Endometrium (tissue), 2 donors: Measurements from ENCODE around the gene ACSM6.
"Not testable (repeated sequence)": the region's sequence is repeated elsewhere in the genome, so short reads cannot be mapped to it uniquely, and the experiment has no call there.

Experiments
- FAIRE-seq: peaks from 2 replicates; lab custom pipeline; 2012; peaks lifted over from hg19 to GRCh38; lab: Jason Lieb, UNC
- donor health status: control.
- donor health status: control.

ACSM6 gene

DNA sequence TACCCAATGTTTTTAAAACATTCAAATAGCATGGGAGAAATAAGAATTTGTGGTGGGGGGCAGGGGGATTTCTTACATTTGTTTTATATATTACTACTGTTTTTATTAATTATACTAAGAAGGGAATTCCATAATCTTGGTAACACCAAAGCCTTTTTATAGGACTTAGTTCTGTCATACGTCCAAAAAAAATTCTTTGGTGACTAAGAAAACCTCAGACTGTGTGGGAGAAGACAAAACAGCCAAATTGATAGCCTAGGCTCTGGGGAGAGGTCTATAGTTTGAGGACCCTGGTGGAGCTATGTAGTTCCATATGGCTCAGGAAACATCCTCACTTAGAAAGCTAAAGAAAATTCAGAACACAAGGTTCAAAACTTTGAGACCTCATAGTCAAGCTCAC is 23.4 kb downstream of the ACSM6 start:
- FAIRE-seq, result no peak

- FAIRE-seq, result no peak
These were observed 26.5 kb downstream of the ACSM6 start for GRCh38 chr10:95220539-95220938.

DNA sequence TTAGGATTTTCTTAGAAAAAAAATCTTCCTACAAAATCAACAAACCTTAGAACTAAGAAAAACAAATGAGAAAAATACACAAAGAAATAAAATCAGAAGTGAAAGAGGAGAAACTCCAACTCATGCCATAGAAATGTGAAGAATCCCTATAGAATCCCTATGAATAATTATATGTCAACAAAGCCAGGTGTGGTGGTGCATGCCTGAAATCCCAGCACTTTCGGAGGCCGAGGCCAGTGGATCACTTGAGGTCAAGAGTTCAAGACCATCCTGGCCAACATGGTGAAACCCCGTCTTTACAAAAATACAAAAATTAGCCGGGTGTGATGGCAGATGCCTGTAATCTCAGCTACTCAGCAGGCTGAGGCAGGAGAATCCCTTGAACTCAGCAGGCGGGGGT is 27.1 kb downstream of the ACSM6 start:
- FAIRE-seq, result no peak

- FAIRE-seq, result no peak
These were observed 31.1 kb downstream of the ACSM6 start for GRCh38 chr10:95225136-95225535.

DNA sequence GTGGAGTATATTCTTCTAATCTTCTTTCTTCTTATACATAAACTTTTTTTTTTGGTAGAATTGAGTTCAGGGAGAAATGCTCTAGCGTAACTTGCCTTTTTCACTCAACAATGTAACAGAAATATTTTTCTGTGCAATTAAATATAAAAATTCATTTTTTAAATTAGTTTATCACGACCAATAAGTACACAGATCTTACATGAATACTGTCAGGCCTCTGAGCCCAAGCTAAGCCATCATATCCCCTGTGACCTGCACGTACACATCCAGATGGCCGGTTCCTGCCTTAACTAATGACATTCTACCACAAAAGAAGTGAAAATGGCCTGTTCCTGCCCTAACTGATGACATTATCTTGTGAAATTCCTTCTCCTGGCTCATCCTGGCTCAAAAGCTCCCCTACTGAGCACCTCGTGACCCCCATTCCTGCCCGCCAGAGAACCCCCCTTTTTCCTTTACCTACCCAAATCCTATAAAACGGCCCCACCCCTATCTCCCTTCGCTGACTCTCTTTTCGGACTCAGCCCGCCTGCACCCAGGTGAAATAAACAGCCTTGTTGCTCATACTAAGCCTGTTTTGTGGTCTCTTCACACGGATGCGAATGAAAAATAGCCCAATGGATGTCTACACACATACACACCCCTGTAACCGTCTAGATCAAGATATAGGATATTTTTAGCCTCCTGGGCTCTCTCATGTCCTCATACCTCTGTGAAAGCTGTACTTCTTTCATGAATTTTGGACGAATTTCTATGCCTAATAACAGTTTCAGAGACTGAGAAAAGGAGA is 35.1 kb downstream of the ACSM6 start:
- not testable (repeated sequence) for FAIRE-seq

GRCh38 chr10:95229724-95230627 is 35.9 kb downstream of the ACSM6 start:
- FAIRE-seq, result no peak

DNA sequence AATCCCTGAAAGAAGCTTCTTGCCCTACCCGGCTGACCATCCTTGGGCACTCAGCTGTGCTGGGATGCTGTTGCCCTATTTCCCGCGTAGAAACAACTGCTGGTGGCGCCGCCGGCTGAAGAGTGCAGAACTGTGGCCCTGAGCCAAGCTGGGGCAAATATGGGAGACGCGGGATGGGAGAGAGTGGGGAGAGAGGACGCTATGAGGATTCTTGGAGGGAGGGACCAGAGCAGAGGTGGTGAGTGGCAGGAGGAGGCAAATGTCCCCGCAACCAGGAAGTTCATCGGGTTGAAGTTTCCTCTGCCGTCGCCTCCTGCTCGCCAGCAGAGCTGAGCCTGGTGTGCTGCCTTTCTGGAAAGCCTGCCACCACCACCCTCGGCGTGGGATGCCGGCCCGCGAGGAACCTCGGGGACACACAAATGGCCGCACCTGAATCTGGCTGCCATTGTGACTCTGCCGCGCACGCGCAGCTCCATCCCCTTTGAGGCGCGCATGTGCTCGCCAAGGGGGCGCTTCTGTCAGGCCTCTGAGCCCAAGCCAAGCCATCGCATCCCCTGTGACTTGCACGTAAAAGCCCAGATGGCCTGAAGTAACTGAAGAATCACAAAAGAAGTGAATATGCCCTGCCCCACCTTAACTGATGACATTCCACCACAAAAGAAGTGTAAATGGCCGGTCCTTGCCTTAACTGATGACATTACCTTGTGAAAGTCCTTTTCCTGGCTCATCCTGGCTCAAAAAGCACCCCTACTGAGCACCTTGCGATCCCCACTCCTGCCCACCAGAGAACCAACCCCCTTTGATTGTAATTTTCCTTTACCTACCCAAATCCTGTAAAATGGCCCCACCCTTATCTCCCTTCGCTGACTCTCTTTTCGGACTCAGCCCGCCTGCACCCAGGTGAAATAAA is 36.9 kb downstream of the ACSM6 start:
- FAIRE-seq, result not testable (repeated sequence)

DNA sequence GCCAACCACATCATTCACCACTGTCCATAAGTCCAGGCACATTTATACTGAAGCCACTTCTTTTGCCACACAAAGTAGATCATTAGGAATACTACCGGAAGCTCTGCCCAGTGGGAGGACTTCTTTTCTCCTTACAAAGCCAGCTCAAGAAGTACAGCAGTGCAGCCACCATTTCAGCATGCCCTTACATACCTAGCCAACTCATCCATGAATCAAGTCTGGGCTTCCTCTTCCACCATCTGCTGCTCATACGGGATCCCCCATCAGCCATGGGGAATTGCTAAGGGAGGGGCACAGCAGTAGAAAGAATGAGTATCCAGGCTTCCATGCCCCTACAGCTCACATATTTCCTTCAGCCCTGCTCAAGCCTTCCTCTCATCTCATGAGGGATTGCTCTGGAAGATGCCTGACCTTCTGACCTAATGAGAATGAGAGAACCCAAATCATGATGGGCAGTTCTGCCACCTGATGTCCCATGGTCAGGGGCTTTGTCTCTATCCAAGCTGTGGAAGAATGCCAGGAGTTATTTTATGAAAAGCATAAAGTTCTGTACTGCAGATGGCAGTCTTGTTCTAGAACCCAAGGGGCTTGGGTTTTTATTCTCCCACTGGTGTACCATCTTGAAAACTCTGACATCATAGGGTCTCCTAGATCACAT is 39.5 kb downstream of the ACSM6 start:
- no peak for FAIRE-seq

- FAIRE-seq, result no peak
These were observed 40.9 kb downstream of the ACSM6 start for GRCh38 chr10:95234951-95235350.

GRCh38 chr10:95235676-95236067 is 41.6 kb downstream of the ACSM6 start:
- FAIRE-seq, result no peak

DNA sequence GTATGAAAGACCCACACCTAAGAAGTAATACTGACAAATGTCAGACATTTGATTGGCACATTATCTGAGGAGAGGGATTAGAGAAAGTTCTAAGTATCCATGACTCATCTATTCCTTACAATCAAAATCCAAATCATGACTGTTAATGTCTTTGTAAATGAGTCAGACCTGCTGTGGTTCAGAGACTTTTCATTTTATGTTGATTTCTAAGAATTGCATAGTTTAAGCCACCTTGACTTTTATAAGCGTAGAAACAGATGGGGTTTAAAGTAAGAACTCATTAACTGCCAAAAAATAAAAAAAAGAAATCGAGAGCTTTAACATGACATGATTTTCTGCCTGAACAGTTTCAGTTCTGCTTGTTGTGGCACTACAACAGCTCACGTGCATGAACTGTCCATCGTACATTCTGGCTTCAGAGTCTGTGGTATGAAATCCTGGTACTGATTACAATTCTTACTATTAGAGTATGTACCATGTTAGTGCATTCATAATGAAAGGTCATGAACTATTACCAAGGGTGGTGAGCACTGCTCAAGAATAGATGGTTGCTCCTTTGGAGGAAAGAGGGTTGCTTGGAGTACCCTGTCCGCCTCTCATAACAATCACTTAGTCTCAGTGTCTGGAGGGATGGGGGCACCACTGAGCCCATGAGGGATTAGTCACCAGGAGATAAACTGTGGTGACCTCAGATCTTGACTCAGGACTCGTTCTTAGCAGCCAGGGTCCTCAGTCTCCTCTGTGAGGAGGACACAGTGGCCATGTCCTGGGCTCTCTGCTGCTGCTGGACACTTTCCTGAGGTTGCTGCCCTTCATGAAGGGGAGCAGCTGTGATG is 42.2 kb downstream of the ACSM6 start:
- no peak for FAIRE-seq

DNA sequence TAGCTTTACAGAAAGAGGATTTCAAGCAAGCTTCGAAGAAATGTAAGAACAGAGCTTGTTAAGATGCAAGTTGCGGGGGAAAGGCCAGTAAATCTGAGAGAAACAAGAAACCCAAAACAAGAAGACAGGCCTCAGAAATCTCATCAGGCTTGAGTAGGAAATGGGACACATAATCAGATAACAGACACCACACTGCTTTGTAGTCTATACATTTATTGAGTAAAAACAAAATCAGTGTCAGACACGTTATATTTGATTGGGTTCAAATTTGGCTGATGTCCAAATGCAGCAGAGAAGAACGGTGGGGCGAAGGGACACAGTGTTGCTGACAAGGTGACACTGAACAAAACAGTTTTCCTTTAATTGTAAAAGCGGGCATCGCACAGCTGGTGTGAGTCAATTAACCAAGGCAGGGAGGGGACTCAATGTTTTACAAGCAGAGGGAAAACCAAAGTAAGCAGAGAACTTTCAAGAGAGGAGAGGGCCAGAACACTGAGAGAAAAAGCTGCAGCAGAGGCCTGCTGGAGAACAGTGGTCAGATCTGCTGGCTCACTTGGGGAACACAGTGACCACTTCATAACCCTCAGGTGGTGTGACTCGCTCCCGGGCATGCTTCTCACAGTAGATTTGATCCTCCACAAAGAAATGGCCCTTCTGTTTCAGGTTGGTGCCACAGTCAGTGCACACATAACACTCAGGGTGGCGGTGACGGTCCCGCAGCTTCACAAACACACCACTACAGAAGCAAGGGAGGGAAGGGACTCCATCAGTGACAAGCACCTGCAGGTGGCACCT is 43.5 kb downstream of the ACSM6 start:
- FAIRE-seq, result no peak

DNA sequence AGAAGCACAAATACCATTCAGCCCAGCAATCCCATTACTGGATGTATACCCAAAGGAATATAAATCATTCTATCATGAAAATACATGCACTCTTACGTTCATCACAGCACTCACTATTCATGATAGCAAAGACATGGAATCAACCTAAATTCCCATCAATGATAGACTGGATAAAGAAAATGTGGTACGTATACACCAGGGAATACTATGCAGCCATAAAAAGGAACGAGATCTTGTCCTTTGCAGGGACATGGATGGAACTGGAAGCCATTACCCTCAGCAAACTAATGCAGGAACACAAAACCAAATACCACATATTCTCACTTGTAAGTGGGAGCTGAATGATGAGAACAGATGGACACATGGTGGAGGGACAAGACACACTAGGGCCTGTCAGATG is 46.1 kb downstream of the ACSM6 start:
- not testable (repeated sequence) for FAIRE-seq

- no peak for FAIRE-seq
These were observed 46.8 kb downstream of the ACSM6 start for GRCh38 chr10:95240811-95241210.

DNA sequence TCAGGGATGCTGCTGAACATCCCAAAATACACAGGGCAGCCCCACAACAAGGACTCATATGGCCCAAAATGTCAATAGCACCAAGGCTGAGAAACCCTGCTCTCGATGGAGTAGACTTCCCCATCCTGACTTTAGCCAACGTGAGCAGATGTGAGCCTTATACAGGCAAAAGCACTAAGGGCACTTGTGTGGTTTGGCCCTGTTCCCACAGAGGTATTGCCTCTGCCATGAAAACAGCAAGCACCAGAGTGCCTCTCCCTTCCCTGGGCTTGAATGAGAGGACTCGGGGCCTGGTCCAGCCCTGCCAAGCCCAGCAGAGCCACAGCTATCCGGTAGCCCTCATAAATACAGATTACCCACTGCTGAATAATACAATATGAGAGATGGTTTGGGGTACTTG is 47.5 kb downstream of the ACSM6 start:
- FAIRE-seq, result no peak

GRCh38 chr10:95242581-95243317 is 48.7 kb downstream of the ACSM6 start:
- no peak for FAIRE-seq

DNA sequence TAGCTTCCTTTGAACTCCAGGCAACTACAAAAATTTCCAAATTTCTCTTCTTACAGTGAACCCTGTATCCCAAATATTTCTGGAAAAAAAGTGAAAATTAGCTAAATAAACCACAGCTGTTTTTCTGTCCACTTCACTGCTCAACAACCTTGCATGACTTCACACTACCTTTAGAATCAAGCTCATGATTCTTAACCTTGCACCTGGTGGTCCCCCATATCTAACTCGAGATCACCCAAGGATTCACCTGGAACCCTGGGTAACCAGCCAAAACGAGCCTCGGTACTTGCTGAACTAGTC is 49.2 kb downstream of the ACSM6 start:
- no peak for FAIRE-seq

DNA sequence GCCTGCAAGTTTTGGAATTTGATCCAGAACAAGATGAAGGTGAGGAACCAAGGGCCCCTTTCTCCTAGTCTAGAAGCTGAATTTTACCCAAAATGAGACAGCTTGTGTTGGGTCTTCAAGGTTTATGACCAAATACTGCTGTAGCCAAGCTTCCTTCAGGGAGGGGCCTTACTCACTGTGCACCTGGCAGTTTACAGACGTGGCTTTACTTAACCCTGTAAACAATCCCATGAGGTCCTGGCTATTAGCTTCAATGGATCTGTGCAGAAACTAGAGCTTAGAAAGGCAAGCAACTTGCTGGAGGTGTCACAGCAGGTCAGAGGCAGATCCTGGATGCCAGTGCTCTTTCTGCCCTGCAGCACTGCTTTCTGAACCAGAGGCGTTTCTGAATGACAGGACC is 50.1 kb downstream of the ACSM6 start:
- no peak for FAIRE-seq

GRCh38 chr10:95245425-95246055 is 51.5 kb downstream of the ACSM6 start:
- no peak for FAIRE-seq
